ENCODE data around the gene AMD1.
A peak's percentile ranks its signal among the peaks of the same experiment; 100 is the strongest.

The AMD1 gene

GRCh38 chr6:110935171-110935570 lies 60.6 kb downstream of the AMD1 start:
- H3K9me3 Mint-ChIP-seq = no peaks in the 10 kb centered on the region
- no peaks in the 10 kb centered on the region for H3K27me3 Mint-ChIP-seq
- no peaks in the 10 kb centered on the region for H3K36me3 Mint-ChIP-seq
- DNase-seq = no peak
- no peak overlapping the region for H3K27ac Mint-ChIP-seq
- no peak for ATAC-seq (replicated peaks)
- no peak overlapping the region for H3K4me3 Mint-ChIP-seq
- H3K4me1 Mint-ChIP-seq = peaks cover 11 to 15% of the 10 kb centered on the region in 2 donors

DNA sequence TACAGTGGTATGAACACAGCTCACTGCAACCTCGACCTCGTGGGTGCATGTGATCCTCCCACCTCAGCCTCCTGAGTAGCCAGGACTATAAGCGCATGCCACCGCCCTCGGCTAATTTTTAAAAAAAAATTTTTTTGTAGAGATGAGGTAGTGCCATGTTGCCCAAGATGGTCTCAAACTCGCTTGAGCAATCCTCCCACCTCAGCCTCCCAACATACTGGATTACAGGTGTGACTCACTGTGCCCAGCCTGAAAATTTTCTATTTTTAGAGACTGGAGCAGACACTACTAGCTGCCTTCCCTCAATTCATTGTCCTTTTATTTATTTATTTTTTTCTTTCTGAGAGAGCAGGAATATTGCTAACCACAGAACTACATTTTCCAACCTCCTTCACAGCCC lies 63.6 kb downstream of the AMD1 start:
- ATAC-seq (replicated peaks) = no peak
- Mint-ChIP-seq H3K36me3 (no peaks in the 10 kb centered on the region), H3K27me3 (no peaks in the 10 kb centered on the region)

GRCh38 chr6:110939429-110940200 lies 65.0 kb downstream of the AMD1 start:
- no peaks in the 10 kb centered on the region for H3K27me3 Mint-ChIP-seq
- no peak overlapping the region for H3K27ac Mint-ChIP-seq
- ATAC-seq (replicated peaks) = no peak
- no peak overlapping the region for H3K4me3 Mint-ChIP-seq
- DNase-seq = no peak
- H3K4me1 Mint-ChIP-seq = peaks cover 6 to 7% of the 10 kb centered on the region in 2 donors
- H3K9me3 Mint-ChIP-seq = no peaks in the 10 kb centered on the region
- H3K36me3 Mint-ChIP-seq = no peaks in the 10 kb centered on the region

More for the DNA sequence above, 63.6 kb downstream of the AMD1 start:
- no peak for DNase-seq
- Mint-ChIP-seq H3K9me3 (no peaks in the 10 kb centered on the region), H3K4me1 (peaks cover 11 to 12% of the 10 kb centered on the region in 2 donors), H3K27ac (no peak overlapping the region), H3K4me3 (no peak overlapping the region)

- Mint-ChIP-seq H3K4me1 (peaks cover 2 to 6% of the 10 kb centered on the region in 2 donors), H3K4me3 (peak overlapping the region in 1 of 2 donors; percentile 71), H3K27me3 (no peaks in the 10 kb centered on the region), H3K27ac (peak overlapping the region; percentile 60), H3K36me3 (no peaks in the 10 kb centered on the region), H3K9me3 (no peaks in the 10 kb centered on the region)
- ATAC-seq (replicated peaks) = peak; percentile 99 to 100
- DNase-seq = peak; percentile 59
Measured at GRCh38 chr6:110944681-110945151, 70.1 kb downstream of the AMD1 start.

Measured in stimulated activated naive B cell treated with anti-CD40 and anti-IgM and Interleukin-4, amounts not matched to agents 10 μg/mL and 1 μg/mL and 100 μg/mL, for 72 hours (primary cell).